OCI-LY1 (cell line): Measurements from ENCODE around the gene RNF19B.

ENCODE experiments used
- H2AFZ ChIP-seq: fragments of 200-600 bp; sonication (generic), shearing (Covaris generic); 2 replicates; pipeline ENCODE4 v1.6.0; 2014; ENCODE audit warnings: antibody characterized with exemption, mild to moderate bottlenecking, low read length
- H3F3A ChIP-seq: fragments of 200-600 bp; sonication (generic), shearing (Covaris generic); 2 replicates; pipeline ENCODE4 v1.6.0; 2014; ENCODE audit warnings: mild to moderate bottlenecking, antibody characterized with exemption, low read length, moderate library complexity; ENCODE audit not compliant: insufficient read depth
- H3K27ac ChIP-seq: fragments of 200-600 bp; sonication (generic); 2 replicates; pipeline ENCODE4 v1.5.1; 2014; ENCODE audit warnings: low read length, mixed run types, mild to moderate bottlenecking, low read depth; ENCODE audit not compliant: poor library complexity, severe bottlenecking
- H3K27me3 ChIP-seq: fragments of 200-600 bp; sonication (generic); 2 replicates; pipeline ENCODE4 v1.6.0; 2014; ENCODE audit warnings: antibody characterized with exemption, mild to moderate bottlenecking, low read length, moderate library complexity; ENCODE audit not compliant: insufficient read depth
- H3K36me3 ChIP-seq: fragments of 200-600 bp; sonication (generic); 2 replicates; pipeline ENCODE4 v1.6.1; 2014; ENCODE audit warnings: mild to moderate bottlenecking, antibody characterized with exemption, low read length, moderate library complexity, mixed read lengths; ENCODE audit not compliant: insufficient read depth
- H3K4me1 ChIP-seq: fragments of 200-600 bp; sonication (generic); 2 replicates; pipeline ENCODE4 v1.5.1; 2014; ENCODE audit warnings: mild to moderate bottlenecking, low read length, moderate library complexity; ENCODE audit not compliant: insufficient read depth, severe bottlenecking
- H3K4me2 ChIP-seq: fragments of 200-600 bp; sonication (generic), shearing (Covaris generic); 2 replicates; pipeline ENCODE4 v1.6.1; 2014; ENCODE audit warnings: low read length
- H3K4me3 ChIP-seq: fragments of 200-600 bp; sonication (generic); 2 replicates; pipeline ENCODE4 v1.5.1; 2014; ENCODE audit warnings: low read length, low read depth, mild to moderate bottlenecking, mixed read lengths; ENCODE audit not compliant: poor library complexity, severe bottlenecking
- H3K79me2 ChIP-seq: fragments of 200-600 bp; shearing (Covaris generic); 2 replicates; pipeline ENCODE4 v1.6.1; 2016; ENCODE audit warnings: mixed run types, low read length, mixed read lengths; ENCODE audit not compliant: insufficient read depth
- H3K9ac ChIP-seq: fragments of 200-600 bp; sonication (generic), shearing (Covaris generic); 2 replicates; pipeline ENCODE4 v1.6.1; 2014; ENCODE audit warnings: mild to moderate bottlenecking, low read length, mixed read lengths
- H3K9me2 ChIP-seq: fragments of 200-600 bp; sonication (generic), shearing (Covaris generic); 2 replicates; pipeline ENCODE4 v1.6.1; 2014; ENCODE audit warnings: low read depth, mild to moderate bottlenecking, low read length, mixed read lengths
- H3K9me3 ChIP-seq: fragments of 200-600 bp; shearing (Covaris generic); 2 replicates; pipeline ENCODE4 v1.6.1; 2014; ENCODE audit warnings: low read length, mixed read lengths
- H4K20me1 ChIP-seq: fragments of 200-600 bp; sonication (generic), shearing (Covaris generic); 2 replicates; pipeline ENCODE4 v1.6.0; 2016; ENCODE audit warnings: mild to moderate bottlenecking, low read length; ENCODE audit not compliant: insufficient read depth
- CTCF ChIP-seq: fragments of 200-600 bp; sonication (generic), shearing (Covaris generic); IDR thresholded peaks from 2 replicates; pipeline ENCODE4 v1.5.1; 2017; ENCODE audit warnings: mild to moderate bottlenecking, antibody characterized with exemption, low read length, moderate library complexity, mixed read lengths
- EZH2 ChIP-seq: fragments of 200-600 bp; sonication (generic), shearing (Covaris generic); IDR thresholded peaks from 2 replicates; pipeline ENCODE4 v1.8.0; 2017; ENCODE audit warnings: borderline replicate concordance, mixed run types, mild to moderate bottlenecking, antibody characterized with exemption, low read length, moderate library complexity, mixed read lengths

RNF19B gene

GRCh38 chr1:32900371-32900955 is 64.1 kb downstream of the RNF19B start:
- H4K20me1 ChIP-seq: no peaks in the 10 kb centered on the region
- H3K79me2 ChIP-seq: no peaks in the 10 kb centered on the region
- peak overlapping the region; percentile 66 for H3K4me2 ChIP-seq
- peaks cover 14% of the 10 kb centered on the region for H3K27me3 ChIP-seq
- no peaks in the 10 kb centered on the region for H3K36me3 ChIP-seq
- no peak overlapping the region for H2AFZ ChIP-seq
- H3K9me2 ChIP-seq: no peaks in the 10 kb centered on the region
- no peak overlapping the region for H3K27ac ChIP-seq
- H3K4me3 ChIP-seq: peak overlapping the region; percentile 53
- H3K4me1 ChIP-seq: peaks cover 3% of the 10 kb centered on the region
- TF ChIP-seq EZH2 (no peak), CTCF (no peak)
- no peak overlapping the region; the same call in 1 of the 2 replicates for H3K9ac ChIP-seq
- no peaks in the 10 kb centered on the region for H3K9me3 ChIP-seq
- H3F3A ChIP-seq: no peaks in the 10 kb centered on the region

- Histone ChIP-seq H3K9me3 (no peaks in the 10 kb centered on the region), H2AFZ (no peak overlapping the region), H3K9me2 (no peaks in the 10 kb centered on the region), H4K20me1 (no peaks in the 10 kb centered on the region), H3K79me2 (no peaks in the 10 kb centered on the region), H3K4me3 (no peak overlapping the region), H3K27me3 (peaks cover 12% of the 10 kb centered on the region), H3K9ac (no peak overlapping the region), H3K36me3 (no peaks in the 10 kb centered on the region), H3K4me1 (peaks cover 3% of the 10 kb centered on the region), H3K27ac (no peak overlapping the region), H3F3A (no peaks in the 10 kb centered on the region), H3K4me2 (no peak overlapping the region)
- TF ChIP-seq CTCF (no peak), EZH2 (no peak)
These were observed 64.9 kb downstream of the RNF19B start for GRCh38 chr1:32899586-32900296.

GRCh38 chr1:32898958-32899357 is 65.7 kb downstream of the RNF19B start:
- TF ChIP-seq CTCF: no peak
- no peak for TF ChIP-seq EZH2
- no peaks in the 10 kb centered on the region for H3K36me3 ChIP-seq
- no peak overlapping the region for H3K4me3 ChIP-seq
- H3K9me3 ChIP-seq: no peaks in the 10 kb centered on the region
- peaks cover 11% of the 10 kb centered on the region; the same call in 1 of the 2 replicates for H3K27me3 ChIP-seq
- H3K9me2 ChIP-seq: no peaks in the 10 kb centered on the region
- H4K20me1 ChIP-seq: no peaks in the 10 kb centered on the region
- no peak overlapping the region for H2AFZ ChIP-seq
- no peaks in the 10 kb centered on the region for H3K79me2 ChIP-seq
- no peak overlapping the region for H3K4me2 ChIP-seq
- no peaks in the 10 kb centered on the region for H3F3A ChIP-seq
- H3K27ac ChIP-seq: no peak overlapping the region
- H3K9ac ChIP-seq: no peak overlapping the region
- peaks cover 3% of the 10 kb centered on the region for H3K4me1 ChIP-seq
